CD4-positive, alpha-beta T cell treated with Interleukin-6 for 4 hours (primary cell): ENCODE results near the gene DLG5.

ENCODE experiments used
- DNase-seq: peaks from one replicate; pipeline ENCODE4 v3.0.0-alpha.2; 2020; ENCODE audit warnings: mixed read lengths

Gene DLG5

GRCh38 chr10:77742172-77742571 is 184.4 kb downstream of the DLG5 start:
- no peak for DNase-seq

- DNase-seq, result no peak
These were observed 184.8 kb downstream of the DLG5 start for GRCh38 chr10:77741746-77742145.
